ENCODE measurements around the gene DIAPH1. TPM values are rescaled to one million over a fixed set of nuclear protein-coding genes. Genes with fewer than 3 reads are reported as not detected.

DIAPH1 gene
- polyA plus RNA-seq (ENCODE audit: insufficient read length in 10 of 10): 10 to 100 TPM; 24.3 to 34.3 (median 27.6) TPM
- long read RNA-seq, donor 1: 0 reads
- long read RNA-seq, donor 2: 0 reads
- long read RNA-seq, donor 3: 0 reads
- long read RNA-seq, donor 4: 0 reads
- long read RNA-seq, donor 5, partial matches to known transcripts: 0 of 1 reads
- long read RNA-seq, donor 5, other reads (novel, unspliced or antisense): 0 of 1 reads
- long read RNA-seq, donor 6: 0 reads
- long read RNA-seq, donor 7: 0 reads
- long read RNA-seq, donor 8: 0 reads
- long read RNA-seq, donor 9: 0 reads

GRCh38 chr5:141618804-141619554 is at the start of gene DIAPH1:
TSS of gene DIAPH1 (minus strand) at chr5:141619000. CDS start at chr5:141618914, 86 bp downstream.
- peak; percentile 95 to 98 (median 97) for DNase-seq

GRCh38 chr5:141665995-141666940 is 47.5 kb upstream of the DIAPH1 start:
- no peak for DNase-seq

GRCh38 chr5:141664733-141665461 is 46.1 kb upstream of the DIAPH1 start:
- peak; percentile 43 to 83 (median 73) for DNase-seq

GRCh38 chr5:141663506-141663905 is 44.7 kb upstream of the DIAPH1 start:
- no peak for DNase-seq

GRCh38 chr5:141662028-141662427 is 43.2 kb upstream of the DIAPH1 start:
- no peak for DNase-seq

- DNase-seq: peak in 1 of 3 donors; percentile 81
Observed at GRCh38 chr5:141657937-141658545, 39.2 kb upstream of the DIAPH1 start.

- DNase-seq: no peak
Observed at GRCh38 chr5:141657404-141657803, 38.6 kb upstream of the DIAPH1 start.

- DNase-seq: no peak
Observed at GRCh38 chr5:141656396-141656795, 37.6 kb upstream of the DIAPH1 start.

GRCh38 chr5:141655020-141655419 is 36.2 kb upstream of the DIAPH1 start:
- DNase-seq: no peak

- DNase-seq: peak in 1 of 3 donors; percentile 72
Observed at GRCh38 chr5:141654298-141654697, 35.5 kb upstream of the DIAPH1 start.

- no peak for DNase-seq
Observed at GRCh38 chr5:141651728-141652105, 32.9 kb upstream of the DIAPH1 start.

- peak; percentile 53 to 88 (median 84) for DNase-seq
Observed at GRCh38 chr5:141650851-141651727, 32.3 kb upstream of the DIAPH1 start, which contains the start of gene FCHSD1. TSS of gene FCHSD1 (minus strand) at chr5:141651418. CDS start at chr5:141651368, 50 bp downstream.

GRCh38 chr5:141649972-141650371 is 31.2 kb upstream of the DIAPH1 start:
- DNase-seq: no peak

- DNase-seq: no peak
Observed at GRCh38 chr5:141649056-141649688, 30.4 kb upstream of the DIAPH1 start.

GRCh38 chr5:141647851-141648250 is 29.1 kb upstream of the DIAPH1 start:
- no peak for DNase-seq

GRCh38 chr5:141647242-141647641 is 28.4 kb upstream of the DIAPH1 start:
- no peak for DNase-seq

GRCh38 chr5:141646026-141646425 is 27.2 kb upstream of the DIAPH1 start:
- DNase-seq: no peak

GRCh38 chr5:141641634-141642267 is 23.0 kb upstream of the DIAPH1 start:
- DNase-seq: no peak

- DNase-seq: no peak
Observed at GRCh38 chr5:141640698-141641097, 21.9 kb upstream of the DIAPH1 start.

Data from muscle of back (tissue), 13 donors.